GM12874 (cell line): ENCODE results near the gene EID3.

Experiments used
- TF ChIP-seq, protein P1 (sequence below): IDR thresholded peaks from 2 replicates; pipeline ENCODE4 v1.5.1; 2011; ENCODE audit warnings: low read depth, mild to moderate bottlenecking, control low read depth, low read length, moderate library complexity; ENCODE audit not compliant: insufficient read depth

Gene EID3

DNA sequence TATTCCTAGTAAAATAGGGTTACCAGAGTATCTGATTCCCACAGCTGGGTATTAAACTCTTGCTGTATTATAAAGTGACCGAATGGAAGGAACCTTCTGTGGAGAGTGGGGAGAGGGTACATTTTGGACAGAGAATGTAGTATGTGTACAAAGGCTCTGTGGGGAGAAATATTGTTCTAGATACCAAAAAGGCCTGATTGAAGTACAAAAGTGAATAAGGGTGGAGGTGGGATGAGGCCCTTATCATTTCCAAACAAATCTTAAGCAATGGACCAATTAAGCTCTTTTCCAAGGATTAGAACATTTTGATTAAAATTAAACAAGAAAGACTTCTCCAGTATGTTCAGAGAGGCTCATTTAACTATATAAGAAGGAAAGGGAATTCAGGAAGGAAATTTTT lies 20.4 kb downstream of the EID3 start:
- TF ChIP-seq, protein P1, sequence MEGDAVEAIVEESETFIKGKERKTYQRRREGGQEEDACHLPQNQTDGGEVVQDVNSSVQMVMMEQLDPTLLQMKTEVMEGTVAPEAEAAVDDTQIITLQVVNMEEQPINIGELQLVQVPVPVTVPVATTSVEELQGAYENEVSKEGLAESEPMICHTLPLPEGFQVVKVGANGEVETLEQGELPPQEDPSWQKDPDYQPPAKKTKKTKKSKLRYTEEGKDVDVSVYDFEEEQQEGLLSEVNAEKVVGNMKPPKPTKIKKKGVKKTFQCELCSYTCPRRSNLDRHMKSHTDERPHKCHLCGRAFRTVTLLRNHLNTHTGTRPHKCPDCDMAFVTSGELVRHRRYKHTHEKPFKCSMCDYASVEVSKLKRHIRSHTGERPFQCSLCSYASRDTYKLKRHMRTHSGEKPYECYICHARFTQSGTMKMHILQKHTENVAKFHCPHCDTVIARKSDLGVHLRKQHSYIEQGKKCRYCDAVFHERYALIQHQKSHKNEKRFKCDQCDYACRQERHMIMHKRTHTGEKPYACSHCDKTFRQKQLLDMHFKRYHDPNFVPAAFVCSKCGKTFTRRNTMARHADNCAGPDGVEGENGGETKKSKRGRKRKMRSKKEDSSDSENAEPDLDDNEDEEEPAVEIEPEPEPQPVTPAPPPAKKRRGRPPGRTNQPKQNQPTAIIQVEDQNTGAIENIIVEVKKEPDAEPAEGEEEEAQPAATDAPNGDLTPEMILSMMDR = no peak

DNA sequence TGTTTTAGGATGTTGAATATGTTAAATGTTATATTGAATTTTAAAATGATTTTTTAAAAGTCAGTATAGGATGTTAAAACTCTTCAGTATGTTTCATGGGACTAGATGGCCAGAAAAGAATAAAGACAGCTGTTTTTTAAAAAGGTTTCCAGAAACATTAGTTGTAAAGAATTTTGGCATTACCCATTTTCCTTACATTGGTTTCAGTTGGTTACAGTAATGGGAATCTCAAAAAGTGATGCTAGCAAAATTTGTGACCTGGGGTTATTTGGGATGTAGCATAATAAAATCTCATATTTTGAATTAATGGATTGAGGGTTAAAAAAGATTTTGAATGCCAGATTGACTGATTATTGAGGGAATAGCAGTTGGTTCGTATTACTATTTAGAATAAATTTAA lies 25.3 kb downstream of the EID3 start:
- TF ChIP-seq, protein P1 = no peak

DNA sequence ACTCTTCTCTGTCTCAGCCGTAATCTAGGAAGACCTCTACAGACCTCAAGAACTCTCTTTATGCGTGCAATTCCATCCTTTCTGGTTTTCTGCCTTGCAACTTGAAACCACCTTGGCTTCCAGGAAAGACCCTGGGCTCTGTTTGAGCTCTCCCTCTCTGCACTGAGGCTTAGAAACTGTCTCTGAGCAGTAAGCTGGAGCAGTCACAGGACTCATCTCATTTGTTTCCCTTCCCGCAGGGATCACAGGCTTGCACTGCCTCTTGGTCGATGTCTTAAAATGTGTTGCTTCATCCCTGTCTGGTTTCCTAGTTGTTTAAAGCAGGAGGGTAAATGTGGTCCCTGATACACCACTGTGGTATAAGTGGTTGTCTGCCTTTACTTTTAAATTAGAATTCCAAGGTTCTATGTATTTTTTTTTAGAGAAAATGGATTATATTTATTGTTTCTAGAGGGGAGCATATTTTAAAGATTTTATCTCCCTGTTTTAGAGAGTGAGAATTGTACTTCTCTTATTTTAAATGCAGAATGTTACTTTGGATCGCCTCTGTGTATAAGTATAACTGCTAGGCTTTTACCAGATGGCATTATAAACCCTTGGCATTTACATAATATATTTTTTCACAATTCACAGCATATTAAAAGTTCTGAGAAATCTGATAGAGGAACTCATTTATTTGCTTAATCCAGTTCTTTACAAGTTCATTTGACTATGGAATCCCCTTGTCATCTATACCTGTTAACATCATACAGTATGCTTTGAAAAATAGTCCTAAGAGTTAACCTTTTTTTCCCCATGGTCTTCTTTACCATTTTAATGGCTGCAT lies 26.4 kb downstream of the EID3 start:
- TF ChIP-seq, protein P1 = no peak

DNA sequence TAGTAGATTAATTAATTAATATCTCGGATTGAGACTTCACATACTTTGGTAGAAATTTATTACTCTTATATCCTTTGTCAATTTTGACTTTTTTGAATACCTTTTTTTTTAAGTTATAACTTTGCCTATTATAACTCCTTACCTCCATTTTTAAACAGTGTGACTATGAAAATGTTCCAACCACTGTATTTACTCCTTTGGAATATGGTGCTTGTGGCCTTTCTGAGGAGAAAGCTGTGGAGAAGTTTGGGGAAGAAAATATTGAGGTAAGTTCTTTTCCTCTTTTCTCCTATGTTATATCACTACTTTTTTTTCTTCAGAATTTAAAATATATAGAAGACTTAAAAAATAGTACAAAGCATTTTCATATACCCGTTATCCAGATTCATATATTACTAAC lies 27.8 kb downstream of the EID3 start:
- TF ChIP-seq, protein P1 = no peak

DNA sequence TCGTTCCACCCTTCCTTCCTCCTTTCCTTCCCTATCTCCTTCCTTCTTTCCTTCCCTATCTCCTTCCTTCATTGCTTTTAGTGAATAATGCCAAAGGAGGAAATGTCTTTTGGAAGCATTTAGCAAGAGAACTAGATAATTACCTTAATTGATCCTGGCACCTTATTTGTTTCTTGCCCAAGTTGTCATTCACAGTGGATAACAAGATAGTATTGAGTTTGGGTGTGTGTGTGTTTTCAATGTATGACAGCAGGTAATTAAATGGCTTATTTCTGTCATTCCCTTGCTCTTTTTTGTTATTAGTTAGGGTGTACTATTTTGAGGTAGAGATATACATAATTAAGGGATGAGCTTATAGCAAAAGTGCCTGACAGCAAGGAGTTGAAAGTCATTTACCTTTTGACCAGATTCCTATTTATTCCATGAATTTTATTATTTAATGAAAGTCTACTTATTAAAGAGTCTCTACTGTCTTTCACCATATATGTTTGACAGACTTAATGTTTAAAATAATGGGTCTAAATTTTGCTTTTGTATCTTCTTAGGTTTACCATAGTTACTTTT lies 30.2 kb downstream of the EID3 start:
- TF ChIP-seq, protein P1 = no peak

DNA sequence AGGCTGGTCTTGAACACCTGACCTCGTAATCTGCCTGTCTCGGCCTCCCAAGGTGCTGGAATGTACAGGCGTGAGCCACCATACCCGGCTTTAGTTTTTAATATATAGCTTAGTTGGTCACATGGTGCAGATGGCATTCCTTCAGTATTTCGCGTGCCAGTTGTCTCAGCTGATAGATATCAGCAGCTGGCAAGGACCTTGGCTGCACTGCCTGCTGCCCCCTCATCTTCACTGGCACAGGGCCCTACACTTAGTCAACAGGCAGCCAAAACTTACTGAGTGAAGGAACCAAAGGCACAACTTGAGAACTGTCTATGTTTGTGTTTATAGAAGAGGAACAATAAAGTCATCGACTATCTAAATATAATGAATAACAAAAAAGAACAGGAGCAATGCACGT lies 31.0 kb downstream of the EID3 start:
- TF ChIP-seq, protein P1 = no peak

DNA sequence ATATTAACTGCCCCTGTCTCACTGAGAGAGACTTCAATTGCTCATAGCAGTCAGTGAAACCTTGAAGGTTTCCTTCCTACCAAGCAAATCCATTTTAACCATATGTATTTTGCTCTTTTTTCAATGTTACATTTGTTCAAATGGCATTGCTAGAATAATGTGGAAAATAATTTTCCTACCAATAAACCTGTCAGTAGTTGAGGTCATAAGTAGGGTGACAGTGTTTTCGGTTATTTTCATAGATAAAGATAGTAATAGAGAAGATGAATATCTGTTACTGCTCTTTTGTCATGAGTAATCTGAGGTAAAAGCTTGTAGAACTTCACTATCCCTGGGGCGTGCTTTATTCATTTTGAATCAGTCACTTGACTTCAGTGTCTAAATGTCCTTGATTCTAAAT lies 32.6 kb downstream of the EID3 start:
- TF ChIP-seq, protein P1 = no peak
